Measurements from ENCODE around the gene TCEA2. TPM values are rescaled to one million over a fixed set of nuclear protein-coding genes. Genes with fewer than 3 reads are reported as not detected.
A peak's percentile ranks its signal among the peaks of the same experiment; 100 is the strongest.

The TCEA2 gene
- total and polyA plus RNA-seq, 2 of the 13 experiments (the other 11 are each of a cell fraction or from before 2014, with no cell fraction given), result 28.1 to 33.7 TPM

- TF ChIP-seq, protein P1, sequence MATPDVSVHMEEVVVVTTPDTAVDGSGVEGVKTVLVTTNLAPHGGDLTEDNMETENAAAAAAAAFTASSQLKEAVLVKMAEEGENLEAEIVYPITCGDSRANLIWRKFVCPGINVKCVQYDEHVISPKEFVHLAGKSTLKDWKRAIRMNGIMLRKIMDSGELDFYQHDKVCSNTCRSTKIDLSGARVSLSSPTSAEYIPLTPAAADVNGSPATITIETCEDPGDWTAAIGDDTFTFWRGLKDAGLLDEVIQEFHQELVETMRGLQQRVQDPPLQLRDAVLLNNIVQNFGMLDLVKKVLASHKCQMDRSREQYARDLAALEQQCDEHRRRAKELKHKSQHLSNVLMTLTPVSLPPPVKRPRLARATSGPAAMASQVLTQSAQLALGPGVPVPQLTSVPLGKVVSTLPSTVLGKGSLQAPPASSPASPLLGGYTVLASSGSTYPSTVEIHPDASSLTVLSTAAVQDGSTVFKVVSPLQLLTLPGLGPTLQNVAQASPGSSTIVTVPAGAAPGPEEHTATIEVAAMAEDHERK (CRISPR knock-in tag; IDR thresholded peaks at IDR 0.05; ENCODE audit: low read depth), result no peak
- TF ChIP-seq, protein P2, sequence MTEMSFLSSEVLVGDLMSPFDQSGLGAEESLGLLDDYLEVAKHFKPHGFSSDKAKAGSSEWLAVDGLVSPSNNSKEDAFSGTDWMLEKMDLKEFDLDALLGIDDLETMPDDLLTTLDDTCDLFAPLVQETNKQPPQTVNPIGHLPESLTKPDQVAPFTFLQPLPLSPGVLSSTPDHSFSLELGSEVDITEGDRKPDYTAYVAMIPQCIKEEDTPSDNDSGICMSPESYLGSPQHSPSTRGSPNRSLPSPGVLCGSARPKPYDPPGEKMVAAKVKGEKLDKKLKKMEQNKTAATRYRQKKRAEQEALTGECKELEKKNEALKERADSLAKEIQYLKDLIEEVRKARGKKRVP (CRISPR knock-in tag; IDR thresholded peaks at IDR 0.05), result no peak
- TF ChIP-seq CREB1 (IDR thresholded peaks at IDR 0.05) (peak; percentile 35; the same call in 1 of the 2 replicates), CREB1 (CRISPR knock-in tag; IDR thresholded peaks at IDR 0.05) (no peak), ZMYM3 (CRISPR knock-in tag; IDR thresholded peaks at IDR 0.05) (peak; percentile 71), ZNF629 (CRISPR knock-in tag; conservative IDR thresholded peaks at IDR 0.05) (peak; percentile 97), ZKSCAN1 (IDR thresholded peaks at IDR 0.05; ENCODE audit: low read length) (no peak), IKZF1 (IDR thresholded peaks at IDR 0.05) (no peak), HES4 (CRISPR knock-in tag; IDR thresholded peaks at IDR 0.05; ENCODE audit: borderline replicate concordance) (no peak), THRA (CRISPR knock-in tag; IDR thresholded peaks at IDR 0.05; ENCODE audit: borderline replicate concordance) (peak; percentile 32; the same call in 1 of the 2 replicates), ZUFSP (CRISPR knock-in tag; IDR thresholded peaks at IDR 0.05; ENCODE audit: borderline replicate concordance) (no peak), PBX3 (CRISPR knock-in tag; IDR thresholded peaks at IDR 0.05; ENCODE audit: borderline replicate concordance) (no peak), NFRKB (IDR thresholded peaks at IDR 0.05) (no peak)
- TF ChIP-seq, protein P3, sequence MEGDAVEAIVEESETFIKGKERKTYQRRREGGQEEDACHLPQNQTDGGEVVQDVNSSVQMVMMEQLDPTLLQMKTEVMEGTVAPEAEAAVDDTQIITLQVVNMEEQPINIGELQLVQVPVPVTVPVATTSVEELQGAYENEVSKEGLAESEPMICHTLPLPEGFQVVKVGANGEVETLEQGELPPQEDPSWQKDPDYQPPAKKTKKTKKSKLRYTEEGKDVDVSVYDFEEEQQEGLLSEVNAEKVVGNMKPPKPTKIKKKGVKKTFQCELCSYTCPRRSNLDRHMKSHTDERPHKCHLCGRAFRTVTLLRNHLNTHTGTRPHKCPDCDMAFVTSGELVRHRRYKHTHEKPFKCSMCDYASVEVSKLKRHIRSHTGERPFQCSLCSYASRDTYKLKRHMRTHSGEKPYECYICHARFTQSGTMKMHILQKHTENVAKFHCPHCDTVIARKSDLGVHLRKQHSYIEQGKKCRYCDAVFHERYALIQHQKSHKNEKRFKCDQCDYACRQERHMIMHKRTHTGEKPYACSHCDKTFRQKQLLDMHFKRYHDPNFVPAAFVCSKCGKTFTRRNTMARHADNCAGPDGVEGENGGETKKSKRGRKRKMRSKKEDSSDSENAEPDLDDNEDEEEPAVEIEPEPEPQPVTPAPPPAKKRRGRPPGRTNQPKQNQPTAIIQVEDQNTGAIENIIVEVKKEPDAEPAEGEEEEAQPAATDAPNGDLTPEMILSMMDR (CRISPR knock-in tag; IDR thresholded peaks at IDR 0.05), result peak; percentile 53
- TF ChIP-seq, protein P4, sequence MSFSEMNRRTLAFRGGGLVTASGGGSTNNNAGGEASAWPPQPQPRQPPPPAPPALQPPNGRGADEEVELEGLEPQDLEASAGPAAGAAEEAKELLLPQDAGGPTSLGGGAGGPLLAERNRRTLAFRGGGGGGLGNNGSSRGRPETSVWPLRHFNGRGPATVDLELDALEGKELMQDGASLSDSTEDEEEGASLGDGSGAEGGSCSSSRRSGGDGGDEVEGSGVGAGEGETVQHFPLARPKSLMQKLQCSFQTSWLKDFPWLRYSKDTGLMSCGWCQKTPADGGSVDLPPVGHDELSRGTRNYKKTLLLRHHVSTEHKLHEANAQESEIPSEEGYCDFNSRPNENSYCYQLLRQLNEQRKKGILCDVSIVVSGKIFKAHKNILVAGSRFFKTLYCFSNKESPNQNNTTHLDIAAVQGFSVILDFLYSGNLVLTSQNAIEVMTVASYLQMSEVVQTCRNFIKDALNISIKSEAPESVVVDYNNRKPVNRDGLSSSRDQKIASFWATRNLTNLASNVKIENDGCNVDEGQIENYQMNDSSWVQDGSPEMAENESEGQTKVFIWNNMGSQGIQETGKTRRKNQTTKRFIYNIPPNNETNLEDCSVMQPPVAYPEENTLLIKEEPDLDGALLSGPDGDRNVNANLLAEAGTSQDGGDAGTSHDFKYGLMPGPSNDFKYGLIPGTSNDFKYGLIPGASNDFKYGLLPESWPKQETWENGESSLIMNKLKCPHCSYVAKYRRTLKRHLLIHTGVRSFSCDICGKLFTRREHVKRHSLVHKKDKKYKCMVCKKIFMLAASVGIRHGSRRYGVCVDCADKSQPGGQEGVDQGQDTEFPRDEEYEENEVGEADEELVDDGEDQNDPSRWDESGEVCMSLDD (CRISPR knock-in tag; IDR thresholded peaks at IDR 0.05; ENCODE audit: borderline replicate concordance), result no peak
- TF ChIP-seq, protein P5, sequence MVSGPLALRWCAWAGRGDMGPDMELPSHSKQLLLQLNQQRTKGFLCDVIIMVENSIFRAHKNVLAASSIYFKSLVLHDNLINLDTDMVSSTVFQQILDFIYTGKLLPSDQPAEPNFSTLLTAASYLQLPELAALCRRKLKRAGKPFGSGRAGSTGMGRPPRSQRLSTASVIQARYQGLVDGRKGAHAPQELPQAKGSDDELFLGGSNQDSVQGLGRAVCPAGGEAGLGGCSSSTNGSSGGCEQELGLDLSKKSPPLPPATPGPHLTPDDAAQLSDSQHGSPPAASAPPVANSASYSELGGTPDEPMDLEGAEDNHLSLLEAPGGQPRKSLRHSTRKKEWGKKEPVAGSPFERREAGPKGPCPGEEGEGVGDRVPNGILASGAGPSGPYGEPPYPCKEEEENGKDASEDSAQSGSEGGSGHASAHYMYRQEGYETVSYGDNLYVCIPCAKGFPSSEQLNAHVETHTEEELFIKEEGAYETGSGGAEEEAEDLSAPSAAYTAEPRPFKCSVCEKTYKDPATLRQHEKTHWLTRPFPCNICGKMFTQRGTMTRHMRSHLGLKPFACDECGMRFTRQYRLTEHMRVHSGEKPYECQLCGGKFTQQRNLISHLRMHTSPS (CRISPR knock-in tag; IDR thresholded peaks at IDR 0.05; ENCODE audit: low read depth), result no peak
Observed at GRCh38 chr20:64093013-64093503, 30.1 kb downstream of the TCEA2 start (continued).
